ENCODE results near the gene COX6A2.
"Not testable (repeated sequence)": the region's sequence is repeated elsewhere in the genome, so short reads cannot be mapped to it uniquely, and the experiment has no call there.

The COX6A2 gene

DNA sequence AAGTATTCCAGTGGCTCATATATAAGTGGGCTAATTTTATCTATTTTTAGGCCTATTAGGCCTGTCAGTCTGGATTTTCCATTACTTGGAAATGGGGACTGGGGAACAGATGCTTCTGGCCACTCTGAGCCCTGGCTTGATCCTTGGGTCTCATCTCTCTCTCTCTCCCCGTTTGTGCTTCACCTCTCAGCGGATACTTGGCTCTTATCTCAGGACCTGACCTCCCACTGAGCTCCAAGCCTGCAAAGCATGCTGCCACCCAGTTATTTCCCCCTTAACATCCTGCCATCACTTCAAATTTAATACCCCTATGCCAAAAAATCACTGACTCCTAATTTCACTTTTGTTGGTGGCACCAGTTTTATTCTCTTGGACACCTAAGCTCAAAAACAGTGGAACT is 10.3 kb upstream of the COX6A2 start:
- DNase-seq (ENCODE audit: low spot score), result no peak

DNA sequence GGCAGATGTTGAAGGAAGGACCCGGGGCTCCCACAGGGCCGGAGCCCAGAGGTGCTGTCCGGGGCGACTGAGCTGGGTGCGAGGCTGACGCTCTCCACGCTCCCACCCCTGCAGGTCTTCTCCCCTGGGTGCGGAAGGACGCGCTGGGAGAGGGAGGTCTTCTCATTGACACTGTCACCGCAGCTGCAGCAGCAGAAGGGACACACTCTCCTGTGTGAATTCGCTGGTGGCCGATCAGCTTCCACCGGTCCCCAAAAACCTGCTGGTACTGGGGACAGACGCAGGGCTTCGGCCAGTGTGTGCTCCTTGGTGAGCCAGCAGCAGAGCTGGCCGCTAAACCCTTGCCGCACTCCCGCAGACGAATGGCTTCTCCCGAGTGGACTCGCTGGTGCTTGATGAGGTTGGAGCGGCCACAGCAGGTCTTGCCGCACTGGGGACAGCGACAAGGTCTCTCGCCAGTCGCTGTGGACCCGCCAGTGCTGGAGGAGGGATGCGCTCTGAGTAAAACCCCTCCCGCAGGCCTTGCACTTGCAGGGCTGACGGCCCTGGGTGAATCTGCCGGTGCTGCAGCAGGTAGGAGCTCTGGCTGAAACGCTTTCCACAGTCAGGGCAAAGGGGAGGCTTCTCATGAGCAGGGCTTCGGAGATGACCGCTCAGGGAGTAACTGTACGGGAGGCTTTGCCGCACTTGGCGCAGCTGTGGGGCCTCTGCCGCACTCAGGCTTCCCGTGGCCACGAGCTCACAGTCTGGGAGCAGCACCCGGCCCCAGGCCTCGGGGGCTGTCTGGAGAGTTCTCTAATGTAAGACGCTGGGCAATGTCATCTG is 8.3 kb upstream of the COX6A2 start:
- no peak for DNase-seq (ENCODE audit: low spot score)

DNA sequence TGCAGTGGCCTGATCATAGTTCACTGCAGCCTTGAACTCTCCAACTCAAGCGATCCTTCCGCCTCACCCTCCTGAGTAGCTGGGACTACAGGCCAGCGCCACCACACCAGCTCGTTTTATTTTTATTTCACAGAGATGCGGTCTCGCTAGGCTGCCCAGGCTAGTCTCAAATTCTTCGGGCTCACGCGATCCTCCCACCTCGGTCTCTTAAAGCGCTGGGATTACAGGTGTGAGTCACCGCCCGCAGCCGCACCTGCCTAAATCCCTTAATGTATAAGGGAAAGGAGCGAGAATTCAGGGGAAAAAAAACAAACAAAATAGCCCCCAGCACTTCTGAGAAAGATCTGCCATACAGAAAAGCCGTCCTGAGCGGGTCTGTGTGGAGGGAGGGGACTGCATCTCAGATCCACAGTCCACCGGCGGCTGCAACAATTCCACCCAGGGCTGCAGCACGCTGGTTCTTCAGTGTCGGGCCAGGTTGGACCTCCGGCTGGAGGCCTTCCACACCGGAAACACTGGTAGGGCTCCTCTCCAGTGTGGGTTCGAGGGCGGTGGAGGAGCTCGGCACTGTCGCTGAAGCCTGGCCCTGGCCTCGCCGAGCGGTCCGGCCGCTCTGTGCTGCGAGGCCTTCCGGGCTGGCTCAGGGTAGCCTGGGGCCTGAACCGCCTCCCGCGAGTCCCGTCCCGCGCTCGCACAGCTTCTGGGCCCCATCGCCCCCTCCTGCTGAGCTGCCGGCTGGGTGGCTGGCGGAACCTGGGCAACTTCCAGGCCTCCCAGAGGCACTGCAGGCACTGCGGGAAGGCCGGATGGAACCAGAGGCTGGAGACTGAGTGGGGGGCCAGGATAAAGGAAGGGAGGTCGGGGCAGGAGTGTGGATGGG is 7.4 kb upstream of the COX6A2 start:
- no peak for DNase-seq (ENCODE audit: low spot score)

DNA sequence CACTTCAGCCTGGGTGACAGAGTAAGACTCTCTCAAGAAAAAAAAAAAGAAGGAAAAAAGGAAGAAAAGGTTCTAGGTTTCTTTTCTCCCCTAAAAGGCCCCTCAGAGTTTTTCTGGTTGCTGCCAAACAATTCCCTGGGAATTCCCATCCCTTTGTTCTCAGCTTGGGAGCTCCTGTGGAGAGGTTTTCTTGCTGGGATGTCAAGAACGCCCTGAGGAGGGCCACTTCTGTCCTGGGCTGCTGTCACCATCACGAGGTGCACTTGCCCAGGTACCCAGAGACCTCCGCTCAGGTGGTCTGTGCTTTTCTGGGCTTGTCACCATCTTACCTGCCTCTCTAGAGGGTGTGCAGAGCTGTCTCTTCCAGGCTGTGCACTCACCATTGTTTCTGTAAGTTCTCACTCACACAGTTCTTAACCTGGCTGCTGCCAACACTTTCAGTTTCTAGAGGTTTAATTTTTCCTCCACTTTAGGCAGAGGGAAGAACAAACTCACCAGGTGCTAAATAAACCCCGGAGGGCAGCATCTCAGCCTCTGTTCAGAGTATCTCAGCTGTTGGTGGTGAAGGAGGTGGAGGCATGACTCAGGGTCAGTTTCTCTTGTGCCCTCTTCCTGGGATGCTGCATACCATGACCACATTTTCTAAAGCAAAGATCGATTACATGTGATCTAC is 2.4 kb upstream of the COX6A2 start:
- no peak for DNase-seq (ENCODE audit: low spot score)

DNA sequence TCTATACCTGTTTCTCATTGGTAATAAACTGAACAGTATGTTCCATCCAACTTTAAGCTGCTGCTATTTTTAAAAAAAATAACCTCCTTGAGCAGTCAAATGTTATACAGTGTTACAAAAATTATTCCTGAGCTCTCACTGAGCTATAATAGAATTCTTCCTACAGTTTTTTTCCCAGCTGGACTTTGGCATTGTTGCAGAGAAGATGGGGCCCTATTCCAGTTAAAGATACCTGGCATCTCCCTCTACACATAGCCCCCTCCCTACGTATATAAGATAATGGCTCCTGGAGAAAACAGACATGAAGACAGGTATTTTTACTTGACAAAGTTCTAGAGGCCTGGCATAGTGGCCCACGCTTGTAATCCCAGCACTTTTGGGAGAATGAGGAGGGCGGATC is 1.6 kb upstream of the COX6A2 start:
- DNase-seq (ENCODE audit: low spot score), result no peak

DNA sequence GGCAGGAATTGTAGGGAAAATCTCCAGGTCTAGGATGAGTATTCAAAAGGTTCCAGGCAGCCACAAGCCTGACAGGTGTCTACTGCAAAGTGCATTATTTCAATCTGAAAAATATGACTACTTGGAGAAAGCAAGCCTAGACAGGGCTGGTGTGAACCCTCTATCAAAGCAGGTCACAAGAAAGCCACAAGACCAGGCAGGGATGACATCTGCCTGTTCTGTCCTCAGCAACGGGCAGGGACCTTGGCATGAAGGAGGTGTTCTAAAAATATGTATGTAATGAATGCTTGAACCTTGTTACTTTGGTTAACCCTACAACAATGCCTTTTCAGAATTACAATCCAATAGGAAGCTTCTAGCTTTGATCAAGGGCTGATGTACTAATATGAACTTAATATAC is 1.2 kb upstream of the COX6A2 start:
- no peak for DNase-seq (ENCODE audit: low spot score)

DNA sequence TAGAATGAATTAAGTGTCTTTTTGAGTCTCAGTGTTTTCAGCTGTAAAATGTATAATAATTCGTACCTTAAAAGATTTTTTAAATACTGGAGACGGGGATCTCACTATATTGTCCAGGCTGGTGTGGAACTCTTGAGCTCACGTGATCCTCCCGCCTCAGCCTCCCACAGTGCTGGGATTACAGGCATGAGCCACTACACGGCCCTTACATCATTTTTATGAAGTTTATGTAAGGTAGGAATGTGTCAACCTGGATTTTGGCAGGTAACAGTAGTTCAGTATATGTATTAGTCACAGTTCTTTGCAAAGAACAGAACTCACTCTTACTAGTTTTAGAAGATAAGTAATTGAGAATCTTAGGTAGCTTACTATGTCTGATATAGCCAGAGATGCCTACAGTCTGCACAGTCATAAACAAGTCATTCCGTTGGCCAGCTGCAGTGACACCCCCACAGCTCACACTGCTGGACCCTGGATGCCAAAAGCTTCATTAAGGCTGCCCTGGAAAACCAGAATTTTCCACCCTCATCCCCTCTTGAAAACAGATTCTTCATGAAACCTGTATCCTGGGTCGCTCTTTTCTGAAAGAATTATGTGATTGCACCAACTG is 583 bp upstream of the COX6A2 start:
- no peak for DNase-seq (ENCODE audit: low spot score)

DNA sequence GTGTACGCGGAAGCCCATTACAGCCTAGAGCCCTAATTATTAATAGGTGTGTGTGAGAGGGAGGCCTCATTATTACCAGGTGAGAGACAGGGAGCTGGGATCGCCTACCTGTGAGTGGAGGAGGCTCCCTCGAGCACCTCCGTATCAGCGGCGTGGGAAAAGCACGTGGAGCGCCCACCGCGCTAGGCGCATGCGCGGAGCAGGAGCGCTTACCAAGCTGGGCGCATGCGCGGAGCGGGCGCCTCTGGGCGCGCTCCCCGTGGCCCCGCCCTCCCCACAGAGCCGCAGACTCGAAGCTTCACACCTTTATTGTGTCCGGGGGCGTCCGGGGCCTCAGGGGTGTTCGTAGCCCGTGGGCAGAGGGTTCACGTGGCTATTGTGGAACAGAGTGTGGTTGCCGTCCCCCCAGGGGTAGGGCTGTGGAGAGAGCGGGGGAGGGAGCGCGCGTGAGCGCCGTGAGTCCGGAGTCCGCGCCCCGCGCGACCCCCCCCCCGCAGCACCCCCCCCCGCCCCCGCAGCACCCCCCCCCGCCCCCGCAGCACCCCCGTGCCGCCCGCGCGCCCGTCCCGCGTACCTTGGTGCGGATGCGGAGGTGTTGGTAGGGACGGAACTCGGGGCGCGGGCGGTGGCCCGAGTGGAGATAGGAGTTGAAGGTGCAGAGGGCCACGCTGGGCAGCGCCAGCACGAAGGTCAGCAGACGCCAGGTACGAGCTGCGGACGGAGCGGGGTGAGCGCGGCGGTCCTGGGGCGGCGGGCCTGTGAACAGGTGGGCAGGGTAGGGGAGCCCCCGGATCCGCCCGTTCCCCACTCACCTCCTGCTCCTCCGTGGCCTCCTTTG is 500 bp downstream of the COX6A2 start:
- peak; percentile 83 for DNase-seq (ENCODE audit: low spot score)

DNA sequence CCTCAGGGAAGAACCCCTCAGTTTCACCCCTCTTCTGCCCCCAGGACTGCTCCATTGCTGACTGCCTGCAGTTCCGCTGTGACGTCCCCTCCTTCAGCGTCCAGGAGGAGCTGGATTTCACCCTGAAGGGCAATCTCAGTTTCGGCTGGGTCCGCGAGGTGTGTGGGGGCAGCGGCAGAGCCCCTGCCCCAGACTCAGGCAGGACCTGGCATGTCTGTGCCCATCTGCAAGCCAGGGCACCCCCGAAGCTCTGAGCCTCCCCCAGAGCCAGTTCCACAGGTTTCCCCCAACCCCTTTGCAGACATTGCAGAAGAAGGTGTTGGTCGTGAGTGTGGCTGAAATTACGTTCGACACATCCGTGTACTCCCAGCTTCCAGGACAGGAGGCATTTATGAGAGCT is 4.4 kb downstream of the COX6A2 start:
- DNase-seq (ENCODE audit: low spot score), result no peak

DNA sequence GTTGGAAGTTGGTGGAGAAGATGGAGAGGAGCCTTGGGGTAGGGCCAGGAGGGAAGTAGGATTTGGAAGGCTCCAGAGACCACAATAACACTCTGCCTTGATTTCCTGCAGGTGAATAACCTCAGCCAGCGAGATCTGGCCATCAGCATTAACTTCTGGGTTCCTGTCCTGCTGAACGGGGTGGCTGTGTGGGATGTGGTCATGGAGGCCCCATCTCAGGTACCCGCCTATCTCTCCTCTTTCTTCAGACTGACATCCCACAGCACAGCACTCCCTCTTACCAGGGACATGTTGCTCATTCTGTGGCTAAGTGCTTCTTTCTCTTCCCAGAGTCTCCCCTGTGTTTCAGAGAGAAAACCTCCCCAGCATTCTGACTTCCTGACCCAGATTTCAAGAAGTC is 4.9 kb downstream of the COX6A2 start:
- no peak for DNase-seq (ENCODE audit: low spot score)

DNA sequence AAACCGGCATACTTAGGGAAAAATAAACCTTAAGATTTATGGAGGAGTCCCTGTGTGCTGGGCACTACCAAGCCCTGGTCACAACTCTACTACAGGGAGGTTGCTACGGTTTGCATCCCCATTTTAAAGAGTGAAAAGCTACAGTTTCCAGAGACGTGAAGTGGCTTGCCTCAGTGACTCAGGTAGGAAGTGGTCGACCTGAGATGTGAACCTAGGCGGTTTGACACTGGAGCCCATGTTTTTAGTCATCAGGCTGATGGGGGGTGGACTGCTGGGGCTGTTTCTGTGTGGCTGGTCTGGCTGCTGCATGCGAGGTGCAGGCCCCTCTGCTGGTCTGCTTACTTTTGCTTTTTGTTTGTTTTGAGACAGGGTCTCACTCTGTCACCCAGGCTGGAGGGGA is 6.6 kb downstream of the COX6A2 start:
- DNase-seq (ENCODE audit: low spot score), result no peak

DNA sequence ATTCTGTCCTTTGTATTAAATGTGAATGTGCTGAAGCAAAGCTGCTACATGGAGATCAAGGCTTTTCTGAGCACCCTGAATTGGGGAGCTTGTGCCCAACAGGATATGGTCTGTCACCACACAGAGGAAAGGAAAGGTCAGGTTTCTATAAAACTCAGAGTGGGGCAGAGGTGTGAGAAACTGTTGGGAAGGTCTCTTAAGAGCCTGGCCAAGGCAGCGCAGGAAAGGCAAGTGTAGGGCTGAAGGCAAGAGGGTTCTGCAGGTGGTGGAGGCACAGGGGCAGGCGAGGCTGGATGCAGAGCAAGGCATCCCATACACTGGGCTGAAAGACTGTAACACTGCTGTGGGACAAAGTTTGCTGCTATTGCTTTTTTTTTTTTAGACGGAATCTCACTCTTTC is 8.1 kb downstream of the COX6A2 start:
- no peak for DNase-seq (ENCODE audit: low spot score)

DNA sequence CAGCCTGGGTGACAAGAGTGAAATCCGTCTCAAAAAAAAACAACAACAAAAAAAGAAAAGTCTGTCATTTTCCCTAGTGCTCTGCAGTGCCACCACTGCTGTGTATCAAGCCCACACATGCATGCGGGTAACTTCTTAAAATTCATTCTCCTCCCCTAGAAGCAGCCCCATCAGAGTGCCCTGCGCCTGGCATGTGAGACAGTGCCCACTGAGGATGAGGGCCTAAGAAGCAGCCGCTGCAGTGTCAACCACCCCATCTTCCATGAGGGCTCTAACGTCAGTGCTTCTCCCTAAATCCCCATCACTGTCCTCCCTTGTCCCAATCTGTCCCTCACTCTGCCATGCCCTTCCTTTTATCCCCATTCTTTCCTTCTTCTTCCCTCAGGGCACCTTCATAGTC is 10.2 kb downstream of the COX6A2 start:
- DNase-seq (ENCODE audit: low spot score), result no peak

DNA sequence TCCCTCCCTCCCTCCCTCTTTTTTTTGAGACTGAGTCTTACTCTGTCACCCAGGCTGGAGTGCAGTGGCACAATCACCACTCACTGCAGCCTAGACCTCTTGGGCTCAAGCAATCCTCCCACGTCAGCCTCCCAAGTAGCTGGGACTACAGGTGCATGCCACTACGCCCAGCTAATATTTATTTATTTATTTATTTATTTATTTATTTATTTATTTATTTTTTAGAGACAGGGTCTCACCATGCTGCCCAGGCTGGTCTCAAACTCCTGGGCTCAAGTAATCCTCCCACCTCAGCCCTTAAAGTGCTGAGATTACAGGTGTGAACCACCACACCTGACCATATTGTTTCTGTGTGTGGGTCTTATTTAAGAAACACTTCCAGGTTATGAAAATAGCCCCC is 11.1 kb downstream of the COX6A2 start:
- DNase-seq (ENCODE audit: low spot score), result not testable (repeated sequence)

DNA sequence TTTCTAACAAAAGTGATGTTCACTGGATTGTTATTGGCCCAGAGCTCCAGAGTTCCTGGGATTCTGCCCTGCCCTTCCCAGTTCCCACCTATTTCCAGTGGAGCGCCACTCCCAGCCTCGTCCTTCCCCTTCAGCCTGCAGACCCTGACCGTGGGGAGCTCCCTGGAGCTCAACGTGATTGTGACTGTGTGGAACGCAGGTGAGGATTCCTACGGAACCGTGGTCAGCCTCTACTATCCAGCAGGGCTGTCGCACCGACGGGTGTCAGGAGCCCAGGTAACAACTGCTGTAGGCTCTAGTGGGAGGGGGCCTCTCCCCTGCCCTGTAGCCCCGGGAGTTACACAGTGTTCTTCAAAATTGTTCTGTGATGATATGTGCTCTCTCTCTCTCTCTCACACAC is 11.8 kb downstream of the COX6A2 start:
- DNase-seq (ENCODE audit: low spot score), result no peak

DNA sequence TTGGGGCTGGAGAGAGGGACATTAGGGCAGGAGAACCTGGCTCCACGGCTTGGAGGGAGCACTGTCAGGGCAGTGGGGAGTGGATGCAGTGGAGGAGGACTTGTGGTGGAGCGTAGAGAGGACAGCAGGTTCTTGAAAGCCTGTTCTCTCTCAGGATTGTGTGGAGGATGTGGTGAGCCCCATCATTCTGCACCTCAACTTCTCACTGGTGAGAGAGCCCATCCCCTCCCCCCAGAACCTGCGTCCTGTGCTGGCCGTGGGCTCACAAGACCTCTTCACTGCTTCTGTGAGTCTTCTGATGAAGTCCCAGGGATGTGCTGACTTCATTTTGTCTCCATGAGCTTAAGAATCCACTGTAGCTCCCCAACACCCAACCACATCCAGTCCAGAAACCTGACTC is 13.5 kb downstream of the COX6A2 start:
- no peak for DNase-seq (ENCODE audit: low spot score)

DNA sequence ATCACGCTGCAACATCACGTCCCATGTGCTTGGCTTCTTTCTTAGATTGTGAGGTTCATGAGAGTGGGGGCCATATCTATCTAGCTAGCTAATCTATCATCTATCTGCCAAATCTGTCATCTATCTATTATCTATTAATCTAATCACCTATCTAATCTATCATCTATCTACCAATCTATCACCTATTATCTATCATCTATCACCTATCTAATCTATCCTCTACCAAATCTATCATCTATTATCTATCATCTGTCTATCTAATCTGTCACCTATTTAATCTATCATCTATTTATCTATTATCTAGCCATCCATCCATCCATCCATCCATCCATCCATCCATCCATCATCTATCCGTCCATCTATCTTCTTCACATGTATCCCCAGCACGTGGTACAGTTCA is 14.2 kb downstream of the COX6A2 start:
- no peak for DNase-seq (ENCODE audit: low spot score)

DNA sequence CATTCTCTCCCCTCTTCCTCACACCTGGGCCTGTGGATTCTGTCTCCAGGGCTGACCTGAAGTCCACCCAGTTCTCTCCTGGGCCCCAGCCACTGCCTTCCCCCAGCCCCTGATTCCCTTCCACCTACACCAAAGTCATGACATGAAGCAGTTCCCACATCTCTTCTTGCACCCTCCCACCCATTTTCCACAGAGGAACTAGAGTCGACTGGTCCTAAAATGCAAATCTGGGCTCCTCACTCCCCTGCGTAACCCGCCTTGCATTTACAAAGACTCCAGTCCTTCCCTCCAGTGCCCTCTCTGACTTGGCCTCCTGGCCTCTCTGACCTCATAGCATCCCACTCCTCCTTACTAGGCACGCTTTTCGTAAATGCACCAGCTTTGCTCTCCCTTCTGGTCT is 14.8 kb downstream of the COX6A2 start:
- DNase-seq (ENCODE audit: low spot score), result no peak

DNA sequence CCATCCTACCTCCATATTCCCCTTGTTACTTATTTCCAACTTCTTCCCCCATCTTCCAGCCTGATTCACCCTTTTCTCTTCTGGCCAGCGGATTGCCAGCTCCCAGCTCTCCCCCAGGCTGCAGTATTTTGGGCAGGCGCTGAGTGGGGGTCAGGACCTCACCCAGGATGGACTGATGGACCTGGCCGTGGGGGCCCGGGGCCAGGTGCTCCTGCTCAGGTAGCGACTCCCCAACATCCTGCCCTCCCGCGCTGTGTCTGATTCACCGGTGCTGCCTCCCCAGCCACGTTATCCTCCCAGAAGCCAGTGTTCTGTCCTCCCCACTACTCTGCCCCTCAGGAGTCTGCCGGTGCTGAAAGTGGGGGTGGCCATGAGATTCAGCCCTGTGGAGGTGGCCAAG is 15.4 kb downstream of the COX6A2 start:
- no peak for DNase-seq (ENCODE audit: low spot score)

DNA sequence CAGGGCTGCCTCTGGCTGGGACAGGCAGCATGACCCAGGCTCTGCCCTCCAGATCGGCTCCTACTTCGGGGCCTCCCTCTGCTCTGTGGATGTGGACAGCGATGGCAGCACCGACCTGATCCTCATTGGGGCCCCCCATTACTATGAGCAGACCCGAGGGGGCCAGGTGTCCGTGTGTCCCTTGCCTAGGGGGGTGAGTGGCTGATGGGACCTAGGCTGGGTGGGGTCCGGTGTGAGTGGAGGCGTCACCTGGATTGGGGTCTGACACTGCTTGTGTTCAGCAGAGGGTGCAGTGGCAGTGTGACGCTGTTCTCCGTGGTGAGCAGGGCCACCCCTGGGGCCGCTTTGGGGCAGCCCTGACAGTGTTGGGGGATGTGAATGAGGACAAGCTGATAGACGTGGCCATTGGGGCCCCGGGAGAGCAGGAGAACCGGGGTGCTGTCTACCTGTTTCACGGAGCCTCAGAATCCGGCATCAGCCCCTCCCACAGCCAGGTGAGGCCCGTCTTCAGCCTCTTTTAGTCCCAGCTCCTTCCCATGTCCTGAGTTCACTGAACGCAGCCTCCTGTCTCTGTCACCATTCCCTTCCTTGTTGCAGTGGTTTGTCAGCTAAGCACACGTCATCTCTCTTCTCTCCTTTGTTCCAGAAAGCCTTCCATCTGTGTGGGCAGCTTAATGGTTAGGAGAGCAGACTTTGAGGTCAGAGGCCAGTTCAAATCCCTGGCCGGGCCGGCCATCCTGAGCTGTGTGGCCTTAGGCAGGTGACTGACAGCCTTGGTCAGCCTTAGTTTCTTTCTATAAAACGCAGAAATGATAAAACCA is 16.9 kb downstream of the COX6A2 start:
- no peak for DNase-seq (ENCODE audit: low spot score)

DNA sequence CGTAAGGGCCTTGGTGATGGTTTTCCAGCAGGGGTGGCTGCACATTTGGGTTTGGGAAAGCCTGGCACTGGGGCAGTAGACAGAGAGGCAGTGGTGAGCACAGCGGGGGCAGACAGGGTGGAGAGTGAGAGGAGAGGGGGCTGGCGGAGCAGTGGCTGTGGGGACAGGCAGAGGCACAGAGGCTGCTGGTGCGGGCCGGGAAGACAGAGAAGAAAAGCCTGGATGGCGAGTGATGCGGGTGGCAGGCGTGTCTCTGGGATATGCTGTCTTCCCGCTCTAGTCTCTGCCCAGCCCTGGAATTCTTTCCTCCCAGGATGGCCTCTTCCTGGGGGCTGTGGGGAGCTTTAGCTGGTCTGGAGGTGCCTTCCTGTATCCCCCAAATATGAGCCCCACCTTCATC is 18.1 kb downstream of the COX6A2 start:
- no peak for DNase-seq (ENCODE audit: low spot score)

All from hepatic stellate cell (primary cell).